Measurements from ENCODE around the gene PRPS1. TPM values are rescaled to one million over a fixed set of nuclear protein-coding genes. Genes with fewer than 3 reads are reported as not detected.
"Not testable (repeated sequence)": the region's sequence is repeated elsewhere in the genome, so short reads cannot be mapped to it uniquely, and the experiment has no call there.

The PRPS1 gene
- total and polyA plus RNA-seq, 2 of the 13 experiments (the other 11 are each of a cell fraction or from before 2014, with no cell fraction given) = 33.7 to 54.4 TPM

DNA sequence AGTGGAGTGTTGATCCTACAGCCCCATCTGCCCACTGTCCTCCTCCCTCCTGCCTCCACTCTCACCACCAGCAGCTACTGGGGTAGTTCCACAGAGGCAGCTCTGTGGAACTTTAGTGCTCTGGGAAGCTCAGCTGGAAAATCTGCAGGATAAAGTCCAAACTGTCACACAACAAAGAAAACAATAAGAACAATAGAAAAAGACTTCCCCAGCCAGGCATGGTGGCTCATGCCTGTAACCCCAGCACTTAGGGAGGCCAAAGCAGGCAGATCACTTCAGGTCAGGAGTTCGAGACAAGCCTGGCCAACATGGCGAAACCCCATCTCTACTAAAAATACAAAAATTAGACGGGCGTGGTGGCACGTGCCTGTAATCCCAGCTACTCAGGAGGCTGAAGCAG is 40.4 kb downstream of the PRPS1 start:
- BruUV-seq (replicated peaks); in situ Hi-C loops (cut with HindIII; ENCODE audit: extremely low pct_ligation_motif_present, low pct_unique_long_range_greater_than_20kb); H2AFZ ChIP-seq (ENCODE audit: low read length); H3K27me3 ChIP-seq (ENCODE audit: control insufficient read depth in 1 of 2, insufficient read depth in 2 of 2, low read length in 2 of 2); H3K9ac ChIP-seq (ENCODE audit: insufficient read depth, low read depth, low read length); H3K4me3 ChIP-seq (replicated peaks in 1 of 3; ENCODE audit: insufficient read depth in 1 of 3, low read depth in 2 of 3, low read length in 3 of 3); POLR2A ChIA-PET; H3K9me3 ChIP-seq (ENCODE audit: low read length); H3K79me2 ChIP-seq (ENCODE audit: insufficient read depth, low read length); H3K4me2 ChIP-seq (ENCODE audit: low read depth, low read length); H3K4me1 ChIP-seq (ENCODE audit: insufficient read depth, low read length); CTCF ChIA-PET (ENCODE audit: low intra/inter-chr PET ratio, low total read pairs); H3K27ac ChIP-seq (ENCODE audit: extremely low read length, insufficient read depth, low read length); H3K36me3 ChIP-seq (replicated peaks in 1 of 2; ENCODE audit: control insufficient read depth in 1 of 2, insufficient read depth in 2 of 2, low read length in 2 of 2); ATAC-seq; FAIRE-seq; intact Hi-C loops (cut with micrococcal nuclease; ENCODE audit: unreplicated experiment); H4K20me1 ChIP-seq (ENCODE audit: insufficient read depth, low read length); TF ChIP-seq SOX6, SOX13 (IDR thresholded peaks at IDR 0.05): not testable (repeated sequence)
- WGBS (ENCODE audit: low lambda C conversion rate) = 22% methylated on average over 5 of the region's 5 CpGs
- TF ChIP-seq SOX5 (CRISPR knock-in tag; IDR thresholded peaks at IDR 0.05; ENCODE audit: borderline replicate concordance) = peak; percentile 68
- TF ChIP-seq SOX6 (CRISPR knock-in tag; IDR thresholded peaks at IDR 0.05) = peak; percentile 50
- peak in 1 of 2 experiments; percentile 74; a peak in 2 of 4 replicates for TF ChIP-seq SOX13 (CRISPR knock-in tag; conservative IDR thresholded peaks at IDR 0.05 in 1 of 2, IDR thresholded peaks at IDR 0.05 in 1 of 2)
- peak; percentile 5 for DNase-seq (ENCODE audit: low spot score)

DNA sequence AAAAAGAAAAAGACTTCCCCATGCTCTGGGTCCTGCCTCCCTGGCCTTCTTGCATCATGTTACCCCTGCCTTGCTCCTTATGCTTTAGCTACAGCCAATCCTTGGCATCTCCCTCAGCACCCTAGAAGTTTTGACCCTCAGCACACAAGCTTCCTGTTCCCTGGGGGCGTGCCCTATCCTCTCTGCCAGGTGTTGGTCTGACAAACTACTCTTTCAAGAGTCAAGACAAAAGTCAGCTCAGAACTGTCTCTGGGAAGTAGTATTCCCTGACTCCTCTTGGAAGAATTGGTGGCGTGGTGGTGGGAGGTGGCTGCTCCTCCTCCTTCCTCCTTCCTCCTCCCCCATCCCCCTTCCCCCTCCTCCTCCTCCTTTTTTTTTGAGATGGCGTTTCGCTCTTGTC is 41.0 kb downstream of the PRPS1 start:
- in situ Hi-C loops (cut with HindIII; ENCODE audit: extremely low pct_ligation_motif_present, low pct_unique_long_range_greater_than_20kb) (no loop called here), intact Hi-C loops (cut with micrococcal nuclease; ENCODE audit: unreplicated experiment) (no loop called here)
- Histone ChIP-seq H4K20me1 (ENCODE audit: insufficient read depth, low read length) (no peaks in the 10 kb centered on the region), H3K4me2 (ENCODE audit: low read depth, low read length) (no peak overlapping the region), H3K79me2 (ENCODE audit: insufficient read depth, low read length) (no peaks in the 10 kb centered on the region), H3K36me3 (replicated peaks in 1 of 2; ENCODE audit: control insufficient read depth in 1 of 2, insufficient read depth in 2 of 2, low read length in 2 of 2) (no peaks in the 10 kb centered on the region), H3K9me3 (ENCODE audit: low read length) (no peaks in the 10 kb centered on the region), H3K4me1 (ENCODE audit: insufficient read depth, low read length) (no peaks in the 10 kb centered on the region), H3K27me3 (ENCODE audit: control insufficient read depth in 1 of 2, insufficient read depth in 2 of 2, low read length in 2 of 2) (no peaks in the 10 kb centered on the region), H2AFZ (ENCODE audit: low read length) (no peak overlapping the region), H3K27ac (ENCODE audit: extremely low read length, insufficient read depth, low read length) (no peak overlapping the region), H3K4me3 (replicated peaks in 1 of 3; ENCODE audit: insufficient read depth in 1 of 3, low read depth in 2 of 3, low read length in 3 of 3) (no peak overlapping the region), H3K9ac (ENCODE audit: insufficient read depth, low read depth, low read length) (no peak overlapping the region)
- BruUV-seq (replicated peaks) = no TSS peak
- ChIA-PET CTCF (ENCODE audit: low intra/inter-chr PET ratio, low total read pairs) (no interaction called here), POLR2A (no interaction called here)
- 50% methylated on average over 2 of the region's 4 CpGs for WGBS (ENCODE audit: low lambda C conversion rate)
- DNase-seq (ENCODE audit: low spot score) (no peak), FAIRE-seq (no peak), ATAC-seq (no peak)
- TF ChIP-seq ELF3 (CRISPR knock-in tag; IDR thresholded peaks at IDR 0.05) = no peak
- TF ChIP-seq SALL1 (CRISPR knock-in tag; IDR thresholded peaks at IDR 0.05) = no peak
- TF ChIP-seq, protein P1, sequence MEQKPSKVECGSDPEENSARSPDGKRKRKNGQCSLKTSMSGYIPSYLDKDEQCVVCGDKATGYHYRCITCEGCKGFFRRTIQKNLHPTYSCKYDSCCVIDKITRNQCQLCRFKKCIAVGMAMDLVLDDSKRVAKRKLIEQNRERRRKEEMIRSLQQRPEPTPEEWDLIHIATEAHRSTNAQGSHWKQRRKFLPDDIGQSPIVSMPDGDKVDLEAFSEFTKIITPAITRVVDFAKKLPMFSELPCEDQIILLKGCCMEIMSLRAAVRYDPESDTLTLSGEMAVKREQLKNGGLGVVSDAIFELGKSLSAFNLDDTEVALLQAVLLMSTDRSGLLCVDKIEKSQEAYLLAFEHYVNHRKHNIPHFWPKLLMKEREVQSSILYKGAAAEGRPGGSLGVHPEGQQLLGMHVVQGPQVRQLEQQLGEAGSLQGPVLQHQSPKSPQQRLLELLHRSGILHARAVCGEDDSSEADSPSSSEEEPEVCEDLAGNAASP (CRISPR knock-in tag; IDR thresholded peaks at IDR 0.05; ENCODE audit: borderline replicate concordance) = no peak
- no peak for TF ChIP-seq ZSCAN20 (CRISPR knock-in tag; IDR thresholded peaks at IDR 0.05; ENCODE audit: borderline replicate concordance)
- TF ChIP-seq FOXO1 (CRISPR knock-in tag; IDR thresholded peaks at IDR 0.05) = no peak

Data from HepG2 (cell line).